ENCODE measurements around the gene AFTPH.

- TF ChIP-seq, protein P1, sequence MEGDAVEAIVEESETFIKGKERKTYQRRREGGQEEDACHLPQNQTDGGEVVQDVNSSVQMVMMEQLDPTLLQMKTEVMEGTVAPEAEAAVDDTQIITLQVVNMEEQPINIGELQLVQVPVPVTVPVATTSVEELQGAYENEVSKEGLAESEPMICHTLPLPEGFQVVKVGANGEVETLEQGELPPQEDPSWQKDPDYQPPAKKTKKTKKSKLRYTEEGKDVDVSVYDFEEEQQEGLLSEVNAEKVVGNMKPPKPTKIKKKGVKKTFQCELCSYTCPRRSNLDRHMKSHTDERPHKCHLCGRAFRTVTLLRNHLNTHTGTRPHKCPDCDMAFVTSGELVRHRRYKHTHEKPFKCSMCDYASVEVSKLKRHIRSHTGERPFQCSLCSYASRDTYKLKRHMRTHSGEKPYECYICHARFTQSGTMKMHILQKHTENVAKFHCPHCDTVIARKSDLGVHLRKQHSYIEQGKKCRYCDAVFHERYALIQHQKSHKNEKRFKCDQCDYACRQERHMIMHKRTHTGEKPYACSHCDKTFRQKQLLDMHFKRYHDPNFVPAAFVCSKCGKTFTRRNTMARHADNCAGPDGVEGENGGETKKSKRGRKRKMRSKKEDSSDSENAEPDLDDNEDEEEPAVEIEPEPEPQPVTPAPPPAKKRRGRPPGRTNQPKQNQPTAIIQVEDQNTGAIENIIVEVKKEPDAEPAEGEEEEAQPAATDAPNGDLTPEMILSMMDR (IDR thresholded peaks at IDR 0.05; ENCODE audit: borderline replicate concordance, extremely low read depth, low read length, poor library complexity, severe bottlenecking) = no peak
- no peak for TF ChIP-seq EZH2 (IDR thresholded peaks at IDR 0.05; ENCODE audit: borderline replicate concordance, low read depth, low read length, severe bottlenecking)
Measured at GRCh38 chr2:64612575-64613195, 88.6 kb downstream of the AFTPH start.

Data from DND-41 (cell line).